ENCODE measurements around the gene ASPHD2.

DNA sequence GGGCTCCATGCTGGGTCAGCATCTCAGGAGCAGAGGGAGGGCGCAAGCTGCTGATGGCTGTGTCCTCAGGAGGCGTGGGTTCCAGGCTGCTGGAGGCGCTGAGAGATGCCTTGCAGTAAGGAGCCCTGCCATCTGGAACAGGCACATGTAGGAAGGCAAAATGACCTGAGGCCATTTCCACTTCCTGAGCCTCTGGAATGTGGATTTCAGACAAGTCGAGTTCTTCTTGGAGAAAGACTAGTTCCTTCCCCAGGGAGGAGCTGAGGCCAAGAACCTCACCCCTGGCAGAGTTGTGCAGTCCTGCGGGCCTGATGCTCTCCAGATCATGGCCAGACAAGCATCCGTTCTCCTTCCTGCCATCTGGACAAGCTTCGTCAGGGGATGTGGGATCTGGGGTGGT is 35.3 kb downstream of the ASPHD2 start:
- TF ChIP-seq ZNF24 (IDR thresholded peaks at IDR 0.05): no peak
- no peak for TF ChIP-seq MYB (IDR thresholded peaks at IDR 0.05; ENCODE audit: borderline replicate concordance, low read depth, low read length)
- TF ChIP-seq, protein P1, sequence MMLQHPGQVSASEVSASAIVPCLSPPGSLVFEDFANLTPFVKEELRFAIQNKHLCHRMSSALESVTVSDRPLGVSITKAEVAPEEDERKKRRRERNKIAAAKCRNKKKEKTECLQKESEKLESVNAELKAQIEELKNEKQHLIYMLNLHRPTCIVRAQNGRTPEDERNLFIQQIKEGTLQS (IDR thresholded peaks at IDR 0.05; ENCODE audit: borderline replicate concordance, extremely low read depth, low read depth, low read length): no peak
- no peak for TF ChIP-seq RBBP5 (conservative IDR thresholded peaks at IDR 0.05)
- no peak for TF ChIP-seq CTCF (IDR thresholded peaks at IDR 0.05 in 2 of 3, conservative IDR thresholded peaks at IDR 0.05 in 1 of 3; ENCODE audit: control insufficient read depth in 2 of 3, extremely low read depth in 1 of 3, insufficient read depth in 1 of 3, low read depth in 3 of 3, low read length in 3 of 3)
- TF ChIP-seq POLR2A (IDR thresholded peaks at IDR 0.05; ENCODE audit: low read depth, low read length): no peak
- TF ChIP-seq HDGF (IDR thresholded peaks at IDR 0.05): no peak
- no peak for TF ChIP-seq ZSCAN29 (IDR thresholded peaks at IDR 0.05)
